ENCODE measurements around the gene GPR157. TPM values are rescaled to one million over a fixed set of nuclear protein-coding genes. Genes with fewer than 3 reads are reported as not detected.

GPR157 gene
- total RNA-seq, 2 donors from 2014 or later: 6.0 to 13.5 TPM

DNA sequence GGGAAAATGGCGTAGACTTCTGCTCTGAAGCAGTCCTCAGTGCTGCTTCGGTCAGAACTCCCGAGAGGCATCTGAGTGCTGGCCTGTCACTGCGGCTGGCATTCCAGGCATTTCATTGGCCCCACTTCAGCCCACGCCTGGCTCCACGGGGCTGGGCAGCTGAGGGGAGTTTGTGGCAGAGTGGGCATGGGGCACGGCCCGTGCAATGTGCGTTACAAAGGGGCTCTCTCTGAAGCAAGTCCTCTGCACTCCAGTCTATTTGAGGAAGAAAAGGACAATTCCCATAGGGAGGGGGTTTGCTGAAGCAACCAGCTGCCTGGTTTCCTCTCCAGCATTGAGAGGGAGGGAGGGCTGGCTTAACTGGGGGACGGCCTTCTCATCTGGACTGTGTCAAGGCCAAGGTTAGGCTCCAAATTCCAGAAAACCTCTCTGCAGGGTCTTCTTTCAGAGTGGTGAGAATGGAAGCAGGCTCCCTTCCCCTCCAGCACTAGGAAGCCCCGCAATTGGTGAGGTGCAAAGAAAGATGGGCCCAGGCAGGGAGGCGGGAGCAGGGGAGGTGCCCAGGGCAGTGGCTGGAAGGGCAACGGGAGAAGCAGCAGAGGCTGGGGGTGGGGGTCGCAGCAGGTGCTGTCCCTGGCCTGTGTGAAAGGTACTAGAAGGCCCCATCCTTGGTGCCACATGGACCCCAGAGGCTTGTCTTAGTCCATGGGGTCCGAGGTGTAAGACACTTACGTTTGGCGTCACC lies 21.1 kb upstream of the GPR157 start:
- intact Hi-C loops (cut with DNase I): no loop called here
- TF ChIP-seq POLR2A (IDR thresholded peaks at IDR 0.05): no peak
- TF ChIP-seq, protein P1, sequence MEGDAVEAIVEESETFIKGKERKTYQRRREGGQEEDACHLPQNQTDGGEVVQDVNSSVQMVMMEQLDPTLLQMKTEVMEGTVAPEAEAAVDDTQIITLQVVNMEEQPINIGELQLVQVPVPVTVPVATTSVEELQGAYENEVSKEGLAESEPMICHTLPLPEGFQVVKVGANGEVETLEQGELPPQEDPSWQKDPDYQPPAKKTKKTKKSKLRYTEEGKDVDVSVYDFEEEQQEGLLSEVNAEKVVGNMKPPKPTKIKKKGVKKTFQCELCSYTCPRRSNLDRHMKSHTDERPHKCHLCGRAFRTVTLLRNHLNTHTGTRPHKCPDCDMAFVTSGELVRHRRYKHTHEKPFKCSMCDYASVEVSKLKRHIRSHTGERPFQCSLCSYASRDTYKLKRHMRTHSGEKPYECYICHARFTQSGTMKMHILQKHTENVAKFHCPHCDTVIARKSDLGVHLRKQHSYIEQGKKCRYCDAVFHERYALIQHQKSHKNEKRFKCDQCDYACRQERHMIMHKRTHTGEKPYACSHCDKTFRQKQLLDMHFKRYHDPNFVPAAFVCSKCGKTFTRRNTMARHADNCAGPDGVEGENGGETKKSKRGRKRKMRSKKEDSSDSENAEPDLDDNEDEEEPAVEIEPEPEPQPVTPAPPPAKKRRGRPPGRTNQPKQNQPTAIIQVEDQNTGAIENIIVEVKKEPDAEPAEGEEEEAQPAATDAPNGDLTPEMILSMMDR (IDR thresholded peaks at IDR 0.05): no peak
- peak; percentile 34 for ATAC-seq

DNA sequence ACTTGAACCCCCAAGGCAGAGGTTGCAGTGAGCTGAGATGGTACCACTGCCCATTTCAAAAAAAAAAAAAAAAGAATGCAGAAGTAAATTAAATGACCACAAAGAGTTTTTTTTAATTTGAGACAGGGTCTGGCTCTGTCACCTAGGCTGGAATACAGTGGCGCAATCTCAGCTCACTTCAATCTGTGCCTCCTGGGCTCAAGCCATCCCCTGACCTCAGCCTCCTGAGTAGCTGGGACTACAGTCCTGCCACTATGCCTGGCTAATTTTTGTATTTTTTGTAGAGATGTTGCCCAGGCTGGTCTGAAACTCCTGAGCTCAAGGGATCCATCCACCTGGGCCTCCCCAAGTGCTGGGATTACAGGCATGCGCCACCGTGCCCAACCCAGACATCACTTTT lies 20.2 kb upstream of the GPR157 start:
- H3K4me3 ChIP-seq: no peak overlapping the region
- no peak for ATAC-seq
- DNase-seq: no peak
- H3K4me1 ChIP-seq: no peaks in the 10 kb centered on the region
- TF ChIP-seq POLR2A (IDR thresholded peaks at IDR 0.05): no peak
- TF ChIP-seq, protein P1 (IDR thresholded peaks at IDR 0.05): no peak
- no peaks in the 10 kb centered on the region for H3K36me3 ChIP-seq (replicated peaks in 1 of 2; ENCODE audit: insufficient read depth in 1 of 2, low read depth in 2 of 2)
- H3K27ac ChIP-seq: no peak overlapping the region
- no peaks in the 10 kb centered on the region for H3K27me3 ChIP-seq
- intact Hi-C loops (cut with DNase I): no loop called here
- WGBS, 2 donors: 94 to 98% methylated on average over 3 of the region's 3 CpGs
- no peaks in the 10 kb centered on the region for H3K9me3 ChIP-seq

More for the DNA sequence above, 21.1 kb upstream of the GPR157 start:
- 70 to 80% methylated on average over 14 to 17 of the region's 17 CpGs for WGBS, 2 donors
- H3K27ac ChIP-seq: peak overlapping the region in 1 of 4 donors; percentile 37
- no peaks in the 10 kb centered on the region for H3K27me3 ChIP-seq
- H3K4me1 ChIP-seq: no peaks in the 10 kb centered on the region
- H3K9me3 ChIP-seq: no peaks in the 10 kb centered on the region
- H3K36me3 ChIP-seq (replicated peaks in 1 of 2; ENCODE audit: insufficient read depth in 1 of 2, low read depth in 2 of 2): no peaks in the 10 kb centered on the region
- H3K4me3 ChIP-seq: no peak overlapping the region
- no peak for DNase-seq

DNA sequence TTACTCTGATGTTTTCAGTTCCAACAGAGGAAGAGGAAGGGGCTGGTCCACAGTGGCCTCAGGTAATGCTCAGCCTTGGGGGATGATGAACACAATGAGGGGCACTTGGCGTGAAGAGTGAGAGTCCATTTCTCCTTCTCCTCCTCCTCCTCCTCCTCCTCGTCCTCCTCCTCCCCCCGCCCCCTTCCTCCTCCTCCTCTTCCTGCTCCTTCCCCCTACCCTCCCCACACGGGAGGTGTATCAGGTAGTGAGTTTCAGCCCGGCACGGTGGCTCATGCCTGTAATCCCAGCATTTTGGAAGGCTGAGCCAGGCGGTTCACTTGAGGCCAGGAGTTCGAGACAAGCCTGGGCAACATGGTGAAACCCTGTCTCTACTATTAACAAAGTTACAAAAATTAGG lies 17.3 kb upstream of the GPR157 start:
- intact Hi-C loops (cut with DNase I): no loop called here
- ATAC-seq (no peak), DNase-seq (no peak)
- no peak for TF ChIP-seq POLR2A (IDR thresholded peaks at IDR 0.05)
- TF ChIP-seq, protein P1 (IDR thresholded peaks at IDR 0.05): no peak
- no peaks in the 10 kb centered on the region for H3K36me3 ChIP-seq (replicated peaks in 1 of 2; ENCODE audit: insufficient read depth in 1 of 2, low read depth in 2 of 2)
- no peaks in the 10 kb centered on the region for H3K27me3 ChIP-seq
- no peaks in the 10 kb centered on the region for H3K4me1 ChIP-seq
- H3K9me3 ChIP-seq: no peaks in the 10 kb centered on the region
- H3K27ac ChIP-seq: no peak overlapping the region
- H3K4me3 ChIP-seq: no peak overlapping the region
- 66 to 72% methylated on average over 8 of the region's 8 CpGs for WGBS, 2 donors

DNA sequence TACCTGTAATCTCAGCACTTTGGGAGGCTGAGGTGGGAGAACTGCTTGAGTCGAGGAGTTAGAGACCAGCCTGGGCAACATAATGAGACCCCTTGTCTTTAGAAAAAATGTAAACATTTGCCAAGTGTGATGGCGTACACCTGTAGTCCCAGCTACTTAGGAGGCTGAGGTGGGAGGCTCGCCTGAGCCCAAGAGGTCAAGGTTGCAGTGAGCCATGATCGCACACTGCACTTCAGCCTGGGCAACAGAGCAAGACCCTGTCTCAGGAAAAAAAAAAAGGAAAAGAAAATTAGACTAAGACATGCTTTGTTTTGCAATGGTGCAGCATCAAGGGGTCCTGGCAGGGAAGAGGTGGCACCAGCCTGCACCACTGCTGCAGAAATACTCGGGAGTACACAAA lies 16.8 kb upstream of the GPR157 start:
- ATAC-seq (no peak), DNase-seq (no peak)
- Histone ChIP-seq H3K4me1 (no peaks in the 10 kb centered on the region), H3K9me3 (no peaks in the 10 kb centered on the region), H3K4me3 (no peak overlapping the region), H3K27me3 (no peaks in the 10 kb centered on the region), H3K36me3 (replicated peaks in 1 of 2; ENCODE audit: insufficient read depth in 1 of 2, low read depth in 2 of 2) (no peaks in the 10 kb centered on the region), H3K27ac (no peak overlapping the region)
- TF ChIP-seq POLR2A (IDR thresholded peaks at IDR 0.05): no peak
- TF ChIP-seq, protein P1 (IDR thresholded peaks at IDR 0.05): no peak
- 78 to 84% methylated on average over 5 of the region's 5 CpGs for WGBS, 2 donors
- intact Hi-C loops (cut with DNase I): no loop called here

All from body of pancreas (tissue), 4 donors.